ENCODE measurements around the gene DCTN2.

Gene DCTN2

DNA sequence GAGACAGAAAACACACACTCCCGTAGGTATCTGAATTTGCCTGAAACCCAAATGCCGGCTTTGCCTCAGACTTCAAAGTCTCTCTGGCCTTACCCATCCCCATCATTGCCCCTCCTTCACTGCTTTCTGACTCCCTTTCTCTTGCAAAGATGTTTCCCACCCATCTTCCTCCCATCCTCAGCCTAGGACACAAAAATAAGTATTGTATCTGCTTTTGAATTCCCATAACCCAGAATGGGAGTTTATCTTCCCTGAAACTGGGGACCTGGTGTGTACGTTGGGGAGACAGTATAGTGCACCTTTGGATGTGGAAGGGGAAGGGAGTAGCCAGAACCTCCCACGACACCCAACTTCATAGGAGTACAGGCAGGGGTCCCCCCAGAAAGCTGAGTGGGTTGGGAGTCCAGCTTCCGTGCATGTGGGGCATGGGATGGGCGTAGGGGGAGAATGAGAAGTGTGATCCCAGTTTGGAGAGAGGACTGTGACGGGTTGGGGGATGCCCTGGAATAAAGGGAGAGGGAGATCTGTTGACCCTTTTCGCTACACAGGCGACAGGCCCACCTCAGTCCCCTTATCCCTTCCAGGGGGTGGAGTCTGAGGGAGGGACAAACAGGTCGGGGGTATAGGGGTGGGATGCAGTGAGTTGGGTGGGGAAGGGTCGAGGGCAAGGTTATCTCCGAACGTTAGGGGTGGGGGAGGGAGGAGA is 2.4 kb upstream of the DCTN2 start:
- DNase-seq, result no peak

DNA sequence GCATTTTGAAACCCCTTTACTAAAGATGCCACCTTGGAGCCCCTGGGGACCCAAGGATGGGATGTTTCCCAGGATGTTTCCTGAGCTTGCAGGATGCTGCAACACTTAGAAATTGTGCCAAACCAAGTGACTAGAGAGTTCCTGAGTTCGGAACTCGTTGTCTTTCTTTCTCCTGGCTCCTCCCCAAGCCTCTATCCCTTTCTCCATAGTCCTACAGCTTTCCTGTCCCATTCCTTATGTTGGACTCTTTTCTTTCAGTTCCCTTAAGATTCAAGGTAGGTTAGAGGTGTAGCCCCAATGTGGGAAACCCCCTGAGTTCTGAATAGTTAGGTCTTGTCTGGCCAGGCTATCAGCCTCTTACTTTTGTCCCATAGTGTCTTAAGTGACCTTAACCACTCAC is 1.5 kb upstream of the DCTN2 start:
- DNase-seq, result no peak

DNA sequence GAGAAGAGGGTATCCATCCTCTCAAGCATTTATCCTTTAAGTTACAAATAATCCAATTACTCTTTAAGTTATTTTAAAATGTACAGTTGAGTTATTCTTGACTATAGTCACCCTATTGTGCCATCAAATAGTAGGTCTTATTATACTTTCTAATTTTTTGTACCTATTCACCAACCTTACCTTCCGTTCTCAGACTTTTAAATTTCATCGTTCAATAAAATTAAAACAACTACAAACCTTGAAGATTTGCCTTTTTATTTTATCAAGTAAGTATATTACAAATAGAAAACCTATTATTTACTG is 972 bp upstream of the DCTN2 start:
- DNase-seq, result no peak

DNA sequence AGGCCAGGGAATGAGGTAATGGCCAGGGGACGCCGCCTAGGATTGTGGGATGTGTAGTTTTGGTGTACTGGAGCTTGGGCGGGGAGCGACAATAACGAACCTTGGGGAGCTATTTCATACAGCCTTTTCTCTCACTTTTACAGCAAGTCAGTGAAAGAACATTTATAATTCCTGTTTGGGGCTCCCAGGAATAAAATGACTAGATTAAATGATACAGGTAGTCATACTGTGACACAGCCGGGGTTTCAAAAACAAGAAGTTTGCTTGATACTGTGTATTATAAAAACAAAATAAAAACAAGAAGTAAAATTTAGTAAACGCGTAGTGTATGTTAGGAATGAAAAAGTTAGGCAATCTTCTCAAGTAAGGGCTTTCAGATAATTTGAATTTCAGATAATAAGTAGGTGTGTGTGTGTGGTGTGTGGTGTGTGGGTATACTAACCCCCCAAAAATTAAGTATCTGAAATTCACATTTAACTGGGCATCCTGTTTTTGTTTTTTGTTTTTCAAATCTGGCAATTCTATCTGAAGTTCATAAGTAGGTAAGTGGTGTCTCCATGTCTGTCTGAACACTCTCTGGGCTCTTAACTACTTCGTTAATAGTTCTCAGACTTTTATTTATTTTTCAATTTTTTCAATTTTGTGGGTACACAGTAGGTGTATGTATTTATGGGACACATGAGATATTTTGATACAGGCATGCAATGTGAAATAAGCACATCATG is 458 bp upstream of the DCTN2 start:
- no peak for DNase-seq

DNA sequence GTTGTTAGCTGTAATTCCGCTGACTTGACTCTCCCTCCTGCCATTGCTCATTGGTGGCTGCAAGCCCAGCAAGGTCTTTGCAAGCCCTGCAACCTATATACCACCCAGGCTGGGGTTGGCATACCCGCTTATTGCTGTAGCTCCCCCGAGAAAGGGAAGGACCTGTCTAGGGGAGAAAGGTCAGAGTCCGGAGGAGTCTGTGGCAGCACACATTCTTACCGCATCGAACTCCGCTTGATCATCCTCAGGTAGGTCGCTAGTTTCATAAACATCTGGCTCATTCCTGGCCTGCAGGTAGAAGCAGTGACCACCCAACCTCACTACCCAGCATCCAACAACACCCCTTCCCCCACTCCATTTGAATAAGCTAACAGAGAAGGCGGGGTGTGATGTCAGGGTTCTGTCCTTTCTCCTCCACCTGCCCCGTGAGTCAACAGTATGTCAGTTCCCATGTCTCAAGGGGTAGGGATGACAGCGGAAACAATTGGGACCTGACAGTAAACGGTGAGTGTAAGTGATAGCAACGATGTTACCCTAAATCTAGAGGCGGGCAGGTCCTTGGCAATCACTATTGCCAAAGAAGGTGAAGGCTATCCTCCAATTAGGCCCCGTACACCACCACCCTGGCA is 1.1 kb downstream of the DCTN2 start:
- no peak for DNase-seq

DNA sequence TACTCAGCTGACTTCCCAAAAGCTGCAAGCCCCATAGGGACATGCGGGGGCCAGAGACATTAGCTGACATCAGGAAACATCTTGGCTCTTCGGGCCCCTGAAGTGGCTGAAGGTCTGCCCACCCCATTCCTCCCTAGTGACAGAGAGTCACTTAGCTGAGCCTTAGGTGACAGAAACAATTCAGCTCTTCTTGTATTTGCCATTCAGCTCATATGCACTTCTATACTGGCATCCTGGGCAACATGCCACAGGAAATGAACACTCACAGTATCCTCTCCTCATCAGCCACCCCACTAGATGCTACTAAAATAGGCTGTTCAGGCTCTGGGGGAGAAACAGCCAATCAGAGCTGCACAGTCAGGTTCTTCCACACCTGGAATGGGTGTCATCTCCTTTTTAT is 3.4 kb downstream of the DCTN2 start:
- DNase-seq, result no peak

DNA sequence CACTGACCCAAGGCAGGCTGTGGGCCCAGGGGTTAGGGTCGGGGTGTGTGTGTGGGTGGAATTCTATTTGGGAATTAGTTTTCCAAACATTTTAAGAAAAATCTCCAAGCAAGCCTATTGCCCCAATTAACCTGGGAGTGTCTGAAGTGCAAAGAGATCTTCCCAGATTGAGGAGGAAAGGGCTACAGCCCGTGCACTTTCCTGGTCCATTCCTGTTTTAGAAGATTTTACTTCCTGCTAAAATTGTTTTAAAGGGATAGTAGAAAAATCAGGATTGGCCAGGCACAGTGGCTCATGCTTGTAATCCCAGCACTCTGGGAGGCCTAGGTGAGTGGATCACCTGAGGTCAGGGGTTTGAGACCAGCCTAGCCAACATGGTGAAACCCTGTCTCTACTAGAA is 5.3 kb downstream of the DCTN2 start:
- DNase-seq, result no peak

DNA sequence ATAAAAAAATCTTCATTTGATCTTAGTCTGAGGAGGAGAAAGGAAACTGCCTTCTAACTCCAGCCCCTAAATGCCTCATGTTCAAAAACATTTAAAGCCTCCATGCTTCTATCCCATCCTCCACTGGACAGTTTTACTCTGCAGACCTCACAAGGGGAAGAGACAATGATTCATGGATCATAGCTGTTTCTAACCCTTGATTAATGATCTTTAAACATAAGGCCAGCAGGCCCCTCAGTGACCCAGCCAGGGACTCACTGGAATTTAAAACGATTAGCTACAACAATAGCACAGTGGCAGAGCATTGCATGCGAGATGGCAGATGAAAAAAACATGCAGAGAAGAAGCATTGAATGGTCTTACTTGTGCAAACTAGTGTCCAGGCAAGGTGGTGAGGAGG is 6.0 kb downstream of the DCTN2 start:
- DNase-seq, result peak; percentile 56

DNA sequence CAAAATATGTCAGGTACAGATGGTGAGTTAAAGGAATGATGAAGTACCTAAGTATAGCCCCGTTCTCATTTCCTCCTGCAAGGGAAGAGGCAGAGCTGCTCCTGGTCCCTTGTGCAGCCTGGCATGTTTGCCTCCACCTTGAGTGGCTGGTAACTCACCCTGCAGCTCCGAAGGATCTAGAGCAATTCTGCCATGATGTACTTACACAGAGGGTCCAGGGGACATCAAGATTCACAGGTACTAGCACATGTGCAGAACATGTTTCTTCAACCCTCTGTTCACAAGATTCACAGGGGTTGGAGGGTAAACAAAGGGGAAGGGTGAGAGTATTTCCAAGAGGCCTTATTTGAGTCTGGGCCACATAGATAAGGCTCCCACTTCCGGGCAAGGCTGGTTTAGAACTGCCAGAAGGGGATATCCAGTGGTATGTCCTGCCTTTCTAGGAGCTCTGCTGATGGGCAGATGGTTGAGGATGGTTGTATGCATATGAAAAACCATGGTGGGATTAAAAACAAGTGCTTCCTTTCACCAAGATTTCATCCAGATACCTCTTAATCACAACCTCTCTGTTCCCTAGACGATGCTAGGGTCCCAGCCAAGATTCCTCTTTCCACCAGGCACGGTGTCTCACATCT is 7.7 kb downstream of the DCTN2 start:
- no peak for DNase-seq

DNA sequence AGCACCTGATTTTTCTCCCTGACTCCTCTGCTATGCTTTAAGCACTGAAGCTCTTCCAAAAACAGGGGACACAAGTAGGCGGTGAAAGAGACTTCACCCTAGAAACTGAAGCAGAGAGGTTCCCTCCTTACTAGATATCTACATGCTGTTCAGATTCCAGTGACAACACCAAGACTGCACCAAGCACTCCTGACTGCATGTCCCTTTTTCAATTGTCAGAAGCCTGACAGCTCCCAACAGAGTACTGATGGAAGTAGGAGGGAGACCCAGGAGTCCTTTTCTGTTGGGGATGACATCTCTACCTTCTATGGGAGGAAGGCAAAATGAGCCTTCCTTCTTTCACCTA is 10.4 kb downstream of the DCTN2 start:
- no peak for DNase-seq

DNA sequence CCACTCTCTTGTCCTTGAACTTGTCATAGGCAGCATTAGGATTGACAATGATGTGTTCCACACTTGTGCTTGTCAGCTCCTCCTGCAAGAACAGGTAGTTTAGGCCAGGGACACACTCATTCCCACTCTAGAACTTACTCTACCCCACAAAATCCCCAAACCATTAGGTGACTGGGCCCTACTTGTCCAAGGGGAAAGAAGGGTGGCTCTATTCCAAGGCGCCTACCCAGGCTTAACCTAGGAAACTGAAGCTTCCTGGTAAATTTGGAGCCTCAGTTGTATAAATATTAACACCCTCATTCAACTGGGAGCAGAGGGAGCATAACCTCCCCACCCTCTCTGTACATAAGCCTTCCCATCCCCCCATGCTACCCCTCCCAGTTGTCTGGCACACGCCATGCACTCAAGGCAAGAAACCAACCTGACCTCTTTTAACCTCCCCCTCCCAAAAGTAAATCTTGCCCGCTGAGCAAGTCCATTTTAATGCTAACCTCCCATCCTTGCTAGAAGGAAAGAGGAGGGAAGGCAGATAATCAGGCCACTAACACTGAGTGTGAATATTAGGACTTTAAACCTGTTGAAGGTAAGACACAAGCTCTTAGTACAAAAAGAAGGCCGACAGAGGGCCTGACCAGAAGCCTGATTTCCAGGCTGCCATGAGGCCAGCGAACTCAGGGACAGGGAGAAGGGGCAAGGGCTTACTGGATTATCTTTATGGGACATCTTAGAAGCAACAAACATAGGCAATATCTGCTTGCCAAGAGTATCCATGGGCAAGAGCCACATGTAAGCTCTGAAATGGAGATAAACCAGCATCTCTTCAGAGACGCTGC is 11.0 kb downstream of the DCTN2 start:
- DNase-seq, result no peak

DNA sequence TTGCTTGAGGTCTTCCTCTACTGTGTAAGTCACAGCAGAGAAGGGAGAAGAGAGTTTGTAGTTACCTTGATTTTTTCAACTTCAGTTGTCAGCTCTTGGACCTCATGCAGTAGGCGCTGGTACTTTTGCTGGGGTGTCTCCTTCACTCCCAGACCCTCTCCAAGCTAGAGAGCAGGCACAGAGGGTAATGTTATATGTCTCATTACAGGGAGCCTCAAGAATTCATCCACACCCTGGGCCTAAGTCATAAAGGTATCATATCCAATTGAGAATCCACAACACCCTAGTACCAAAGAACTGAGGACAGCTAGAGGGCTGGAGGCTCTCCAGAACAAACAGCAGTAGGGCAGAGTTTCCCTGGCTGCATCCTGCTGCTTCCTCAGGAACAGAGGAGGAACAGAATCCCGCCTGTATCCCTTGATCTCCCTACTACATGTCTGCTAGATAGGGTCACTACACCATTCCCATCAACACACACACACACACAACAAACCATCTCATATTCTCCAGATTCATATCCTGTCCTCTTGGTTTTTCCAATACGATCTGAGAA is 11.9 kb downstream of the DCTN2 start:
- DNase-seq, result no peak

DNA sequence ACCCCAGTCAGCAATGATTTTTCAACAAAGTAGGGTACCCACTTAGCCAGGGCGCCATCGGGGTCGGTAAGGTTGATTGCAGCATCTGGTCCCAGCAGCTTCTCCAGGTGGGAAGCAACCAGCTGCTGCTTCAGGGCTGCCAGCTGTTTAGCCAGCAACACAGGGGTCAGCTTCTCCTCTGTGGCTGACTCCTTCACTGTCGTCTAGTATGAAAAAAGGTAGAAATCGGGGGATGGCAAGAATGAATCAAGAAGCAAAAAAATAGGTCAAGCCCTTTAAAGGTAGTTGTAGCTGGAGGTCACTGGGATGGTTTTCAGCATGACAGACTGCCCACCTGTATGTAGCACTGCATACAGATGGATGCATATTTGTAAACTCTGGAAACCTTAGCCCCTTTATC is 12.7 kb downstream of the DCTN2 start:
- no peak for DNase-seq

DNA sequence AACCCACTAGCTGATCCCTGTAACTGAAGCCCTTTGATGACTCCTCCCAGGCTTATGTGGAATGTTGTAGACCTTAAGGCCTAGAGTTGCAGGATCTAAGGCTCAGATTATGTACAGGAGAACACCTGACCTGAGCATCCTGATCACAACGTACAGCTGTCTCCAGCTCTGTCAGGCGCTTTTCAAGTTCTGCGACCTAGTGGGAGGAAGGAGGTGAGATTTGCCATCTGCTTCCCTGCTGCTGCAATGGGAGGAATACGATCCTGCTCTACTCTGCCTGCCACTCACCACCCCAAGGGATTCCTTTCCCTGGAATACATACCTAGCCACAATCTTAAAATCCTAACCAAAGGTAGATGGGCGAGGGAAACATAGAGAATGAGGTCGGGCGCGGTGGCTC is 13.9 kb downstream of the DCTN2 start:
- DNase-seq, result no peak

DNA sequence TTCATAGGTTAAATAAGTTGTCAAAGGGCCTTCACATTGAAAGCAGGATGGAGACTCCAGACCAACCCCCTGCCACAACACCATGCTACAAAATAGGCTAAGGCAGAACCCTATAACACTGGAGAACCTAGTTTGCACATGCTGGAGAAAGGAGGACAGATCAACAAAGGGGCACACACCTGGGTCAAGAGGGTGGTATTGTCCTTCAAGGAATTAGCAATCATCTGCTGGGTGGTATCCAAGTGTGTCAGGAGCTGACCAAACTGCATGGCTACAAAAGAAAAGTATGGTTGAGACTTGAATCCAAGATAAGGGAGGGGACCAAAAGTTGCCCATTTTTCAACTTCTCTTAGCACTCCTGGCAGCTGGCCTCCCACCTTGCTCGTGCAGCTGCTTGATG is 15.2 kb downstream of the DCTN2 start:
- no peak for DNase-seq

DNA sequence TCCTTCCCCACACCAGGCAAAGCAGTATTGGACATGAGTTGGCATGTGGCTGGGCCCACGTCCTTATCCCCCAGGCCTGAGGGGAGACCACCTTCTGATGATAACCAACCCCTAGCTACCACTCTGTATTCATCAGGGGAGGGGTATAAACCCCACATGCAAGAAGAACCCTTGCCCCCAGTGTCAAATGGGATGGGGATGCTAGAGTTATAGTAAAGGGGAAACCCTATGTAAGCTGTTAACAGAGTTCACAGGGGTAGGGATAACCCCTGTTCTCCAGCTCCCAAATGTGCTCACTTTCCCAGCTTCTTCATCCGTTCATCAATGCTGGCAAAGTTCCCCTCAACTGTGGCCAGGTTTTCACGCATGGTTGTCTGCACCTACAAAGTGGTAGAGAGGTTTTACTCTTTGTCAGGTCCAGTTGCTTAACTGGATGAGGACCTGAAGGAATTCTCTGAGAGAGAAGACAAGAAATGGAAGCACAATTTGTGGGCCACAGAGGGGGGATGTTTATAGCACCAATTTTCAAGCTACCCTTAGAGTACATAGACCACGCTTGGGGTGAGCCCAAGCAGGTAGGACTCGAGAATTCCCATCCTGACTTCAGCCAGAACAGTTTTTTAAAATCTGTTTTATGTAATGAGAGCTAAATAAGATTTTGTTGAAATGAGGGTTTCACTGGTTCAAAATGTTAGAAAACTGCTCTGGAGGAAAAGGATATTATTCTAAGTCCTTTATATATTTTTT is 16.4 kb downstream of the DCTN2 start:
- DNase-seq, result no peak

DNA sequence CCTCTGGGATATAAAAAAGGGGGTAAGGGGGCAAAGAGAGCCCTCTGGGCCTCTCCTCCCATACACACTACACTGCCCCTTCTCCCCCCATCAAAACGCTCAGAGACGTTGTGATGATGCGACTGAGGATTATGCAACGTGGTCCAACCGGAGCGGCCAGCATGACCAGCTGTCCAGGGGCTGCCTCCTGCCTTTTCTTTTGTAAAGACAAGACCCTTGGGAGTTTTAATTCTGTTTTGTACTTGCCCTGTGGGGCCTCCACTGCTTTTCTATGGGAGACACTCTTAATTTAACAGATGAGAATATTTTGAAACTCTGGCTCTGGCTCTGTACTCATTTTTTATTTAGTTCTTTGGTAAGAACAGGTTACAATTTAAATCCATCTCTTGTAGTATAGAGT is 17.2 kb downstream of the DCTN2 start:
- DNase-seq, result no peak

DNA sequence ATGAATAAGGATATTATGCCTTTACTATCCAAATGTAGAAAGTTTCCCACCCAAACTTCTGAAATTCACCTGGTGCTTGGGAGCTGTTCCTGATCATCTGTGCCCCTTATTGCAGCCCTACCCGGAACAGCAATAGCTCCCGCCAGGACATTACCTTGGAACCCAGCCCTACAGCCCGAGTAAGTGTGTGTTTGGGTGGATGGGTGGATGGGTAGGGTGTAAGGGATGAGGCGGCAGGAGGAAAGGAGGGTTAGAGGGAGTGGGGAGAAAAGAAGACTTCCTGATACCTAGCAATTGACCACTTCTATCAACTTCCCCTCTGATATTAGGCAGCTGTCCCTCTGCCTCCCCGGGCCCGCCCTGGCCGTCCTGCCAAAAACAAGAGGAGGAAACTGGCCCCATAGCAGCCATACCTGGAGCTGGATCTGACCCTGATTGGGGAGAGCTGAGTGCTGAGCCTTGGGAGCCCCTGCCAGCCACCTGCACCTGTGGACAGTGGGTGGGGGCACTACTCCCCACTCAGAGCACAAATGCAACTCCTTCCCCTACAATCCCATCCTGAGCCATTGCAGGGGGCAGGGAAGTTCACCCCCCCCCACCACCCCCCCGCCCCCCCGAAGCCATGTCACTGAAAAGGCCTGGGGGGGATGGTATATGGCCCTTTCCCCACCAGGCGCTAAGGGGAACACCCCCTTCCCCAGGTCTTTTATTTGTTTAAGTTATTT is 18.0 kb downstream of the DCTN2 start:
- DNase-seq, result no peak

DNA sequence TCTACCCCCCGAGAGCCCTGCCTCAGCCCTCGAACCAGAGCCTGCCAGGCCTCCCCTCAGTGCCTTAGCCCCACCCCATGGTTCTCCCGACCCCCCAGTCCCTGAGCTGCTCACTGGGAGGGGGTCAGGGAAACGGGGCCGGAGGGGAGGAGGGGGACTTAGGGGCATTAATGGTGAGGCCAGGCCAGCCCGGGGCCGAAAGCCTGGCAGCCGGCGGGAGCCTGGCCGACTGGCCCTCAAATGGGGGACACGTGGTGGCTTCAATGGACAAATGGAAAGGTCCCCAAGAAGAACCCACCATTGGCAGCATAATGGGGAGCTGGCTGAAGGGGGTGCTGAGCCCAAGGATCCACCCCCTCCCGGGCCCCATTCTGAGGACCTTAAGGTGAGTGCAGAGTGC is 18.8 kb downstream of the DCTN2 start:
- DNase-seq, result no peak

DNA sequence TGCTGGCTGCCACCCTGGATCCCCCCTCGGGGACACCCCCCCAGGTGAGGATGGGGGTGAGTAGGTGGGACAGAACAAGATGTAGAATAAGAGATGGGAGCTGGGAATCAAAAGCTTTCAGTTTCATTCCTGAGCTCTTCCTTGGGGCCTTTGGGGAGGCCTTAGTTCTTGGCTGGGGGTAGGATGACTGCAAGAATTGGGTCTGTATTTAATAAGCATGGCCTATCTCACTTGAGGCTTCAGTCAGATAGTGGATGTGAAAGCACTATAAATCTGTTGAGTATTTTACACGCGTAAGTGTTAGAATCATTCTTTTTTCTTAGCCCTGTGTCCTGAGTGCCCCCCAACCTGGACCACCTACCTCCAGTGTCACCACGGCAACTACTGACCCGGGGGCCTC is 19.8 kb downstream of the DCTN2 start:
- no peak for DNase-seq

DNA sequence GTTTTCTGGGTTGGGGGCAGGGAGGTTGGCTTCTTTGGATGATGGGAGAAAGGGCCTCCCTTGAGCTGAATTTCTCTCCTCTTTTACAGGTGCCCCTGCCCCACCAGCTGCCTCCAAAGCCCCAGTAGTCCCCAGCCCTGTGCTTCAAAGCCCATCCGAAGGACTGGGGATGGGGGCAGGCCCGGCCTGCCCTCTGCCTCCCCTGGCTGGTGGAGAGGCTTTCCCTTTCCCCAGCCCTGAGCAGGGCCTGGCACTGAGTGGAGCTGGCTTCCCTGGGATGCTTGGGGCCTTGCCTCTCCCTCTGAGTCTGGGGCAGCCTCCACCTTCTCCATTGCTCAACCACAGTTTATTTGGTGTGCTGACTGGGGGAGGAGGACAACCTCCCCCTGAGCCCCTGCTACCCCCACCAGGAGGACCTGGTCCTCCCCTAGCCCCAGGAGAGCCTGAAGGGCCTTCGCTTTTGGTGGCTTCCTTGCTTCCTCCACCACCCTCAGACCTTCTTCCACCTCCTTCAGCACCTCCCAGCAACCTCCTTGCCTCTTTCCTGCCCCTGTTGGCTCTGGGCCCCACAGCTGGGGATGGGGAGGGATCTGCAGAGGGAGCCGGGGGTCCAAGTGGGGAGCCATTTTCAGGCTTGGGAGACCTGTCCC is 20.4 kb downstream of the DCTN2 start:
- DNase-seq, result no peak
